T-helper 1 cell treated with Interleukin-12 subunit alpha and Interleukin-12 subunit beta and Interleukin-4 antibody, amounts not matched to agents 30 μg/mL and 1 μg/mL, for 36 hours (primary cell): ENCODE data around the gene DENND1B.

Experiments
- H3K27ac Mint-ChIP-seq: one replicate; pipeline ENCODE4 v1.8.0; 2021; ENCODE audit warnings: mild to moderate bottlenecking, mixed read lengths
- H3K27me3 Mint-ChIP-seq: one replicate; pipeline ENCODE4 v1.8.0; 2021; ENCODE audit warnings: low read depth, mixed read lengths
- H3K36me3 Mint-ChIP-seq: one replicate; pipeline ENCODE4 v1.8.0; 2021; ENCODE audit warnings: low read depth, mixed read lengths
- H3K4me1 Mint-ChIP-seq: one replicate; pipeline ENCODE4 v1.8.0; 2021; ENCODE audit warnings: low read depth, mixed read lengths
- H3K4me3 Mint-ChIP-seq: one replicate; pipeline ENCODE4 v1.8.0; 2021; ENCODE audit warnings: mild to moderate bottlenecking, moderate library complexity, mixed read lengths
- H3K9me3 Mint-ChIP-seq: one replicate; pipeline ENCODE4 v1.8.0; 2021; ENCODE audit warnings: mixed read lengths

Gene DENND1B

GRCh38 chr1:197468543-197469175 is 306.6 kb downstream of the DENND1B start:
- H3K4me1 Mint-ChIP-seq = peaks cover 2% of the 10 kb centered on the region
- H3K9me3 Mint-ChIP-seq = no peaks in the 10 kb centered on the region
- no peak overlapping the region for H3K27ac Mint-ChIP-seq
- no peaks in the 10 kb centered on the region for H3K36me3 Mint-ChIP-seq
- H3K27me3 Mint-ChIP-seq = peaks cover 5% of the 10 kb centered on the region
- no peak overlapping the region for H3K4me3 Mint-ChIP-seq

DNA sequence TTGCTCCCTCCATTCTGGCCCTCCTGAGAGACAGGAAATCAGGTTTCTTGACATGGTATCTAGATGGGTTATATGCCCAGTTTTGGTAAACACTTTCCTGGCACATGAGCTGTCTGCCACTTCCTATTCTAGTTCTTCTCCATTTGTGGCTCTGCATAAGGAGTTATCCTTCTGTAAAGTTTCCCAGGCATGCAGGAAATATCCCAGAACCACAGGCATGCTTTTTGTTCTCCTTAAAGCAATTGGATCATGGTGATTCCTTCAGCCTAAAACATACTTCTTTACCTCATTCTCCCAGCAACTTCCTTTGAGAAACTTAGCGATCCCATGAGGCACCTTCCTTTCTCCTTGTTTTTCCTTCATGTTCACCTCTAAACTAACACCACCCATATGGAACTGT is 307.4 kb downstream of the DENND1B start:
- no peaks in the 10 kb centered on the region for H3K9me3 Mint-ChIP-seq
- H3K27ac Mint-ChIP-seq = no peak overlapping the region
- H3K4me1 Mint-ChIP-seq = peaks cover 2% of the 10 kb centered on the region
- H3K4me3 Mint-ChIP-seq = no peak overlapping the region
- H3K36me3 Mint-ChIP-seq = no peaks in the 10 kb centered on the region
- H3K27me3 Mint-ChIP-seq = peaks cover 5% of the 10 kb centered on the region

DNA sequence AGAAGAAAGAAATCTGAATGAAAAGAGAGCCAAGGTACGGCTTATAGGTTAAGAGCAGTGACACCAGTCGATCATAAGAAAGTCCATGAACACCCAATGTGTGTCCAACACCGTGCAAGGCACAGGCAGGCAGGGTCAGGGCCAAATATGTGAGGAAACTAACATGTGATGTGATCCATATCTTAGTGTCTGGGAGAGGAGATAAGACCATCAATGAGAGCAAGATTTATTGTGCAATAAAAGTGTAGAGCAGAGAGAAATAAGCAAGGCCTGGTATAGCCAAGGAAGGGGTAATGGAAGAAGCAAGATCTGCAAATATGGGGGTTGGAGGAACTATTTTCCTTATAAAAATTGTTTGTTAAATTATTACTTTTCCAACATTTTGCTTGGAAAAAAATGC is 308.5 kb downstream of the DENND1B start:
- Mint-ChIP-seq H3K4me1 (peaks cover 2% of the 10 kb centered on the region), H3K36me3 (no peaks in the 10 kb centered on the region)

GRCh38 chr1:197465528-197466327 is 309.6 kb downstream of the DENND1B start:
- Mint-ChIP-seq H3K9me3 (no peaks in the 10 kb centered on the region), H3K27ac (no peak overlapping the region), H3K4me3 (no peak overlapping the region), H3K27me3 (peaks cover 5% of the 10 kb centered on the region), H3K36me3 (no peaks in the 10 kb centered on the region), H3K4me1 (peaks cover 2% of the 10 kb centered on the region)

More for the DNA sequence above, 308.5 kb downstream of the DENND1B start:
- no peaks in the 10 kb centered on the region for H3K9me3 Mint-ChIP-seq
- H3K4me3 Mint-ChIP-seq = no peak overlapping the region
- H3K27me3 Mint-ChIP-seq = peaks cover 5% of the 10 kb centered on the region
- no peak overlapping the region for H3K27ac Mint-ChIP-seq

GRCh38 chr1:197464044-197464443 is 311.2 kb downstream of the DENND1B start:
- H3K36me3 Mint-ChIP-seq = no peaks in the 10 kb centered on the region
- H3K4me3 Mint-ChIP-seq = no peak overlapping the region

DNA sequence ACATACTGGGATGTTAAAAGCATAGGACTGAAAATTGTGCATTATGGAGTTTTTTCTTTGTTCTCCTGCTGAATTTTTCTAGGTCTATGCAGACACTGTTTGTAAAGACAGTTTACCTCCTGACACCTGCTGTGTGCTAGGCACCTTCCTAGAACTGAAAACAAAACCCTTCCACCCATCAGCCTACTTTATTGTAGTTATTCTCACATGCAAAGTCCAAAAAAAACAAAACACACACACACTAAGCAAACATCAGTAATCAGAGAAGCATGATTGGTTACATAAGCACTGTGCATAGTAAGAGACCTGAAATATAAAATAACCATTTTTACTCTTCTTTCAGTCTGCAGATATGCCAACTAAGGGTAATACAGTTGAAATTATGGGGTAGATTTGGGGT is 312.1 kb downstream of the DENND1B start:
- Mint-ChIP-seq H3K27me3 (peaks cover 5% of the 10 kb centered on the region), H3K4me1 (no peaks in the 10 kb centered on the region), H3K4me3 (no peak overlapping the region), H3K36me3 (no peaks in the 10 kb centered on the region), H3K9me3 (no peaks in the 10 kb centered on the region), H3K27ac (no peak overlapping the region)

More at GRCh38 chr1:197464044-197464443, 311.2 kb downstream of the DENND1B start:
- no peak overlapping the region for H3K27ac Mint-ChIP-seq
- H3K4me1 Mint-ChIP-seq = no peaks in the 10 kb centered on the region
- peaks cover 5% of the 10 kb centered on the region for H3K27me3 Mint-ChIP-seq
- no peaks in the 10 kb centered on the region for H3K9me3 Mint-ChIP-seq

- Mint-ChIP-seq H3K27ac (no peak overlapping the region), H3K4me3 (no peak overlapping the region), H3K36me3 (no peaks in the 10 kb centered on the region), H3K9me3 (no peaks in the 10 kb centered on the region), H3K27me3 (peaks cover 5% of the 10 kb centered on the region), H3K4me1 (no peaks in the 10 kb centered on the region)
Observed at GRCh38 chr1:197462539-197462938, 312.7 kb downstream of the DENND1B start.
